CD4-positive, alpha-beta T cell treated with Interleukin-4 for 4 hours (primary cell): ENCODE data around the gene COLEC12.

Source experiments
- DNase-seq: peaks from one replicate; pipeline ENCODE4 v3.0.0-alpha.2; 2020

The COLEC12 gene

GRCh38 chr18:505483-506122 lies 5.1 kb upstream of the COLEC12 start:
- no peak for DNase-seq

GRCh38 chr18:501406-501714 lies 859 bp upstream of the COLEC12 start:
- no peak for DNase-seq

GRCh38 chr18:499776-500631 lies 497 bp downstream of the COLEC12 start:
- DNase-seq = no peak

GRCh38 chr18:498931-499775 lies 1.3 kb downstream of the COLEC12 start:
- no peak for DNase-seq

- DNase-seq = no peak
Observed at GRCh38 chr18:497688-498087, 2.8 kb downstream of the COLEC12 start.

- no peak for DNase-seq
Observed at GRCh38 chr18:495452-495851, 5.0 kb downstream of the COLEC12 start.

- DNase-seq = no peak
Observed at GRCh38 chr18:495017-495416, 5.5 kb downstream of the COLEC12 start.

GRCh38 chr18:493986-494983 lies 6.2 kb downstream of the COLEC12 start:
- DNase-seq = no peak

GRCh38 chr18:492451-492850 lies 8.1 kb downstream of the COLEC12 start:
- DNase-seq = no peak

- no peak for DNase-seq
Observed at GRCh38 chr18:490624-491023, 9.9 kb downstream of the COLEC12 start.

- DNase-seq = no peak
Observed at GRCh38 chr18:490024-490366, 10.5 kb downstream of the COLEC12 start.

- no peak for DNase-seq
Observed at GRCh38 chr18:489244-490023, 11.1 kb downstream of the COLEC12 start.

GRCh38 chr18:486929-487740 lies 13.4 kb downstream of the COLEC12 start:
- no peak for DNase-seq

GRCh38 chr18:484749-485464 lies 15.6 kb downstream of the COLEC12 start:
- DNase-seq = no peak

- DNase-seq = no peak
Observed at GRCh38 chr18:478681-479080, 21.8 kb downstream of the COLEC12 start.

- DNase-seq = peak; percentile 15
Observed at GRCh38 chr18:477565-477964, 22.9 kb downstream of the COLEC12 start.

GRCh38 chr18:476251-476664 lies 24.2 kb downstream of the COLEC12 start:
- no peak for DNase-seq

- no peak for DNase-seq
Observed at GRCh38 chr18:475202-476031, 25.1 kb downstream of the COLEC12 start.

GRCh38 chr18:474416-474815 lies 26.1 kb downstream of the COLEC12 start:
- no peak for DNase-seq
